ENCODE data around the gene PRCC. TPM values are rescaled to one million over a fixed set of nuclear protein-coding genes. Genes with fewer than 3 reads are reported as not detected.

Gene PRCC
- total RNA-seq, 2 donors from 2014 or later, result 32.0 to 46.2 TPM

DNA sequence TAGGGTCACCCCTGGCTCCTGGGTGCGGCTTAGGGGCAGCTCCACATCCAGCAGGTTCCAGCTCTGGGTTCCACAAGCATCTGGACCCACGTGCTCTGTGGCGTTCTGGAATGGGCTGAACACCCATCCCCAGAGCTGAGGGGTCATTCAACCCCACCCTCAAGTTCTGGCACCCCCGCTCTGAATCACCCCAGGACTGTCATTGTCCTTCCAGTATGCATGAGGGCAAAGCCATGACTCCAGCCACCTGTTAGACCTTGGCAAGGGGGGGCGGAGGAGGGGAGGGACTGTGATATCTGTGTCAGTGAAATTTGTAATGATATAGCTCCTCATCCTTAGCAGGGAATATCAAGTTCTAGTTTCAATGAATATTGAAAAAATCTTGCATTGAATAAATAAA, 79.3 kb downstream of the PRCC start:
- DNase-seq (no peak), ATAC-seq (no peak)
- intact Hi-C loops (cut with DNase I), result no loop called here

DNA sequence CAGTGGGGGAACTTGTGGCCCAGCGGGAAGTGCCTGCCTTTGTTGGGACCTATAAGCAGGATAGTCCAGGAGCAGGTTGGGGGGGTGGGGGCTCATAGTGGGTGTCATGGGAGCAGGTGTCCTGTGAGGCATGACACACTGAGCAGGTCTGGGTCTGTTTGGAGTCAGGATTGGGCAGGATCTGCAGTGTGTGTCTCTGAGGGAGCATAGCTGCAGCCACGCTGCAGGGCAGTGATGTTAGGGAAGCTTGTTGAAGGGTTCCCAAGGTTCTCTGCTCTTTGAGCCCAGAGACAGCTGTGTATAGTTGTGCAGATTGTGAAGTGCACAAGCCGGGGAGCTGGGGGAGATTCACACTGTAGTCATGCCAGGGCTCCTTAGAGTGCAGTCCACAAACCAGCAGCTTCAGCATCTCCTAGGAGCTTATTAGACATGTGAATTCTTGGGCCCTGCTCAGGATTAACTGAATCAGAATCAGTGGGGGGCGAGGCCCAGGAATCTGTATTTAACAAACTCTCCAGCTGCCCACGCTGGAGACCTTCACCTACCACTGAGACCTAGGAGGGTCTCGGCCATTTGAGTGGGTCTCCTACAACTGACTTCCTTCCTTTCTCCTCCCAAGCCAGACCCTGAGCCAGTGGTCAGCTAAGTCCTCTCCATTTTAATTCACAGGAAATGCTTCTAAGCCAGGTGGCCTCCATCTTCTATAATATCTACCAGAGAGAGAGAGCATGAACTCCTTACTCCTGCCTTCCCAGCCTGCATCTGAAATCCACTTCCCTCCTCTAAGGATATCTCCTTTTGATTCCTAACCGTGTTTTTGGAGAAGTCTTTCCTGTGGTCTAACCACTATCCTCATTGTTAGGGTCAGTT, 80.5 kb downstream of the PRCC start:
- no peak for ATAC-seq
- intact Hi-C loops (cut with DNase I), result no loop called here

DNA sequence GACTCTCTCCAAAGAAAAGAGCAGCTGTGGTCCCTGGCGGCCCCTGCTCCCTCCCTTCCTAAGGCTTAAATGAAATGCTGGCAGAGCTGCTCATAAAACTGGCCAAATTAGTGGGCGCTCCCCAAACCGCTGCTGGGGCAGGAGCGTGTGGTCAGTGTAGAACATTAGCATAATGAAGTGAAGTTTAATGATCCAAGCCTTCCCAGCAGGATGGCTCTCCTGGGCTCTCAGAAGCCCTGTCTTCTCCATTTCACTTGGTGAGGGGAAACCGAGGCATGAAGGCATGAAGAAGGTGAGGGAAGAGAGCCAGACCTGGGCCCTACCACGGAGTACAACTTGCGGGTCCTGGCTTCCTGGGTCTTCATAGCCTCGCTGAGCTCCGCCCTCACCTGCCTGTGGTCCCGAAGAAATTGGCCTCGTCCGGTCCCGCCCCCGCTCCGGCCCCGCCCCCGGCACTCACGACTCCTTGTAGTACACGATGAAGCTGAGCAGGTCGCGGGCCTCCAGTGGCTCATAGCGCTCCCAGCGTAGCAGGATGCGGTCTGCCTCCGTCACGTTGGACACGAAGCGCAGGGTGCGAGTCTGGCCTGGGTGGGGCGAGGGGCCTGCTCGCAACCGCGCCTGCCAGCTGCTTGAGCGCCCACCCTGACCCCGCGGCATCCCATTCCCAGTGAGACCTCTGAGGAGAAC, 81.3 kb downstream of the PRCC start:
- intact Hi-C loops (cut with DNase I), result no loop called here
- ATAC-seq (peak in 1 of 2 donors; percentile 6), DNase-seq (no peak)

More for the DNA sequence above, 80.5 kb downstream of the PRCC start:
- no peak for DNase-seq

DNA sequence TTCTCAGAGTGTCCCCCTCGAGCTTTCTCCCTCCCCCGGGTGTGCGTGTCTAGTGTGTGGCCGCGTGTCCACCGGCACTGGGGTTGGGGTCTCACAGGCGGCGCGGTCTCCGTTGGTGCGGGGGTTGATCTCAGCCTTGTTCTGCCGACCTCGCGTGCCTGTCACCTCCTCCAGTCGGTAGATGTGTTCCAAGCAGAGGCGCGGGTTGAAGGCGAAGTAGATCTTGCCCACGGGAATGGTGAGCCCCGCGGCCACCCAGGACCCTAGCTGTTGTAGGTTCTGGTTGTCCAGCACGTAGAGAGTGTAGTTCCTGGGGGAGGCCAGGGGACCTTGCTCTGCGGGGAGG, 81.8 kb downstream of the PRCC start:
- DNase-seq (no peak), ATAC-seq (no peak)
- intact Hi-C loops (cut with DNase I), result no loop called here

Other genes with a start within 250 kb of the PRCC start
- under 1 TPM; 0.26 to 0.94 TPM for gene IQGAP3, start 195.0 kb upstream of the PRCC start, total RNA-seq
- gene TTC24, start 187.8 kb upstream of the PRCC start, total RNA-seq, result not detected
- gene NAXE, start 175.8 kb upstream of the PRCC start, total RNA-seq, result 10 to 100 TPM; 91.6 to 95.0 TPM
- gene GPATCH4, start 166.1 kb upstream of the PRCC start, total RNA-seq, result 10 to 100 TPM; 14.6 to 27.0 TPM
- 1 to 10 TPM; 1.3 to 1.9 TPM for gene HAPLN2, start 148.1 kb upstream of the PRCC start, total RNA-seq
- gene BCAN, start 125.4 kb upstream of the PRCC start, total RNA-seq, result under 1 TPM; 0.29 to 0.47 TPM
- gene NES, start 90.1 kb upstream of the PRCC start, total RNA-seq, result 100 to 1,000 TPM; 224 to 240 TPM
- gene CRABP2, start 62.0 kb upstream of the PRCC start, total RNA-seq, result 1 to 10 TPM; 1.5 TPM
- gene METTL25B, start 39.1 kb upstream of the PRCC start, total RNA-seq, result 10 to 100 TPM; 14.6 to 20.5 TPM
- gene ISG20L2, start 38.8 kb upstream of the PRCC start, total RNA-seq, result 10 to 100 TPM; 15.7 to 18.6 TPM
- 10 to 100 TPM; 62.9 to 74.0 TPM for gene MRPL24, start 26.4 kb upstream of the PRCC start, total RNA-seq
- gene HDGF, start 15.9 kb upstream of the PRCC start, total RNA-seq, result 100 to 1,000 TPM; 139 to 156 TPM
- 1 to 10 TPM; 1.1 to 2.8 TPM for gene SH2D2A, start 49.3 kb downstream of the PRCC start, total RNA-seq
- gene INSRR, start 91.6 kb downstream of the PRCC start, total RNA-seq, result under 1 TPM; 0.05 to 0.12 TPM
- 1 to 10 TPM; 2.1 to 2.5 TPM for gene NTRK1, start 93.3 kb downstream of the PRCC start, total RNA-seq
- 10 to 100 TPM in 1 of 2 donors, 1 to 10 TPM in 1; 7.2 to 10.4 TPM for gene PEAR1, start 126.2 kb downstream of the PRCC start, total RNA-seq
- not detected for gene LRRC71, start 153.1 kb downstream of the PRCC start, total RNA-seq